H54 (cell line): ENCODE measurements around the gene SLC4A11.
"Not testable (repeated sequence)": the region's sequence is repeated elsewhere in the genome, so short reads cannot be mapped to it uniquely, and the experiment has no call there.

Experiments used
- DNase-seq: peaks from one replicate; pipeline ENCODE4 v3.0.0; 2011; ENCODE audit warnings: low spot score, mixed read lengths; ENCODE audit not compliant: insufficient read length
- FAIRE-seq: peaks from 3 replicates; lab custom pipeline; 2011; peaks lifted over from hg19 to GRCh38; lab: Jason Lieb, UNC
- POLR2A ChIP-seq: IDR thresholded peaks from 2 replicates; pipeline ENCODE4 v1.6.1; 2011; ENCODE audit warnings: low read depth, mild to moderate bottlenecking, low read length

The SLC4A11 gene

GRCh38 chr20:3193806-3194616, 45.0 kb downstream of the SLC4A11 start:
- DNase-seq, result no peak
- TF ChIP-seq POLR2A, result no peak
- no peak for FAIRE-seq

DNA sequence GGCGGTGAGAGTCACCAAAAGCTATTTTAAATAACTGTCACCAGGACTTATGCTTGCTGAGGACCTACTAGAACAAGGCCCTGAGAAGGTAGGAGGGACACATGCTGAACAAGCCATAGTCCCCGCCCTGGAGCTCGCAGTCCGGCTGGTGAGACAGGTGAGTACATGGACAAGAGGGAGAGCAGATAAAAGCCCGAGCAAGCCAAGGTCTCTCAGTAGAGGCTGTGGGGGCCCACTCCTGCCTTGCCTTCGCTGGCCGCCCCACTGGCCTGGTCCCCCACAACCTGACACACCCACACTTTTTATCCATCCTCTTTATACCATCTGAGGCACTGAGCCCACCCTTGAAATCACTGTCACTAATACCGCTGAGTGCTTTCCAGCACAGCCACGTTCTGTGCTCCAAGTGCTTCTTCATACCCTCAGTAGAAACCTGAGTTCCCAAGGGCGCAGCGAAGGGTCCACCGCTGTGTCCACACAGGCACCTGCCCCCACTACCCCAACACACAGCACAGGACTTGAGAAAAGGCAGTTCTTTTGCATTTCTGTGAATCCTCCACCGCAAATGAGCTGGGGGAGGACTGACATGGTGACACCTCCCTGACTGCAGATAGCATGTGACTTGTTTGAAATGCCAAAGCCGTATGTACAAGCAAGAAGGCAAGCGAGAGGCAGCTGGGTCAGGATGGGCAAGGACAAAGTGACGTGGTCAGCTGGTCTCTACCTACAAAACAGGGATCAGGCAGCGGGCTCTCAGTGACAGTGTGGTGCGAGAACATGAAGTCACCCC, 46.6 kb downstream of the SLC4A11 start:
- DNase-seq (no peak), FAIRE-seq (no peak)
- TF ChIP-seq POLR2A, result no peak

GRCh38 chr20:3190681-3191111, 48.3 kb downstream of the SLC4A11 start:
- DNase-seq (no peak), FAIRE-seq (no peak)
- TF ChIP-seq POLR2A, result no peak

DNA sequence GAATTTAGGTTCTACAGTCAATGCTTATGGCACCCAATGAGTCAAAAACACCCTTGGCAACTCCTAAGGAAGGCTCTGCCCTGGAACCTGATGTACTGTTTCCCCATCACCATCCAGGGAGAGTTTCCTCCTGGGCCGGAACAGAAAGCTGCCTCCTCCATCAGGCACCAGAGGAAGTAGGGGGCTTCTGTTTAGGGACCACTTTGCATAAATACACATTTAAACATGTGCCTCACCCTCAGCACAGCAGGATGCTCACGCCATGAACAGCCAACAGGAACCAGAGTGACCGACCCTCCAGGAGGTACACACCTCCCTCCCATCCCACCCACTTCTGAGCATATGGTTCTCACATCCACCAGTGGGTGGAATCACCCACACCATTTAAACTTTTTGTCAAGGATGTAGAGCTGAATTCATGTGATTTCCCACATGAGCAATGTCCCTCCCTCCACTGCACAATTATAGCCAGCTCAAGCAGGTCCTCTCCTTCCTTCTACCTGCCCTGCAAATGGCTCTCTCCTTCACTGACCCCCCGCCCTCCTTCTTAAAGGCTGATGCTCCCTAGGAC, 49.3 kb downstream of the SLC4A11 start:
- no peak for FAIRE-seq
- no peak for TF ChIP-seq POLR2A
- DNase-seq, result no peak

DNA sequence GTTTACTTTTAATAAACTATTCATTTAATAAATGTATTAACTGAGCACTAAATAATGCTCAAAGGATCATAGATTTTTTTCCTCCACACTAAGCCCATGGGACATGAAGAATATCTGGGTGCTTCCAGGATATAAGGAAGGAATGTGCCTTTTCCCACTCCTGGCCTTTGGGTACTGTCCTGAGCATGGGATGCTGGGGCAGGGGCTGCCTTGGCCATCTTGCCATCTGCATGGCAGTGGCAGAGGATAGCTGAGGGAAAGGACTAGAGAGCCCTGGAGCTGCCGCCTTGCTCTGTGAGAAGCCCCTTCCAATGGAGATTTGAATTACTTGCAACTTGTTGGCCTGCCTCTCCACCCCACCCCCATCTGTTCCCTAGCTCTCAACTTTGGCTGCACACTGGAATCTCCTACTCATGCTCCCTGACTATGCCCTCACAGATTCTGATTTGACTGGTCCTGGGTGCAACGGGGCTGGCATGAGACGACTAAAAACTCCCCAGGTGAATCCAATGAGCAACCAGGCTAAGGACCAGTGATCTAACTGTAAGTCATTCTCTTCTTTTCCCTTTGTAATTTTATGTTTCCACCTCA, 50.1 kb downstream of the SLC4A11 start:
- no peak for TF ChIP-seq POLR2A
- FAIRE-seq (no peak), DNase-seq (no peak)

- not testable (repeated sequence) for FAIRE-seq, DNase-seq
Measured at GRCh38 chr20:3187861-3188260, 51.1 kb downstream of the SLC4A11 start.

DNA sequence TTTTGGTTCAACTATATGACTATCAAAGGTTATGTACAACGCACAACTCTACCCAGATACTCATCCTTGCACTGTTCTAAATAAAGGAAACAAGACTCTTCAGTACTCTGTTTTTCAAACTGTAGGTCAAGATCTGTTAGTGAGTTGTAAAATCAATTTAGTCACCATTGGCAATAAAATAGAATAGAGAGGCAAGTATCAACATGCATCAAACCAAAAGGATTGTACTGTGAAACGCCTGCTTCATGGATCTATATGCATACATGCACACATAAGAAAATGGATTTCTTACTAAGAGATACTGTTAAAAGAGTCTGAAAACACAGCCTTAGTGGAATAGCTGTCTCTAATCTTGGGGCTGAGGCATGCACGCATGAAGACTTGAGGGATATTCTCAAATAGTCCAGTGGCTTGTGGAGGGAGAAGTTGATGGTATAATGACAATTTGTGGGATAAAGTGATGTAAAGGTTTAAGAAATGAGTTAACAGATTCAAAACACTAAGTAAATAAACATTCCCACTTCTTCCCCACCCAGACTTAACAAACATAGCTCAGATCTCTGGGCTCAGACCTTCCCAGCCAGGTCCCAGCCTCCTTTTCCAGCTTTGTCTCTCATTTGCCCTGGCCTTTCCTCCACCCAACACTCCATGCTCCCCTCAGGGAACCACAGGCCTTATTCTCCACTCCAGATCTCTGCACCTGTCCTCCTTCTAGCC, 54.9 kb downstream of the SLC4A11 start:
- FAIRE-seq (no peak), DNase-seq (no peak)
- TF ChIP-seq POLR2A, result no peak

GRCh38 chr20:3182429-3182828, 56.6 kb downstream of the SLC4A11 start:
- not testable (repeated sequence) for FAIRE-seq, DNase-seq

DNA sequence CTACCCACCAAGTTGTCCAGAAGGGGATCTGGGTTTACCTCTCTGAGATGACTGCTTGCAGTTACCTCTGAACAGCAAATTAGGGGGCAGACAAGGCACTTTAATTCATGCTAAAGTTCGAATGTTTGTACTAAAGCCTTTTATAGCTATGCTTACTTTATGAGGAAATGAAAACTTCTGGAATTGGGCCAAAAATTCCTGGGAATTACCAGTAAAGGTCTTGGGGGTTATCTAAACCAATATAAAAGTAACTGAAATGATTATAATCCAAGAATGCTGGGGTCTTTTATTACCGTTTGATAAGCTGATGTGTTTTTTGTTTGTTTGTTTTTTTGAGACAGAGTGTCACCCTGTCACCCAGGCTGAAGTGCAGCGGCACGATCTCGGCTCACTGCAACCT, 57.7 kb downstream of the SLC4A11 start:
- FAIRE-seq (no peak), DNase-seq (no peak)
- TF ChIP-seq POLR2A, result no peak

- DNase-seq (no peak), FAIRE-seq (no peak)
- no peak for TF ChIP-seq POLR2A
Measured at GRCh38 chr20:3180319-3180718, 58.7 kb downstream of the SLC4A11 start.

DNA sequence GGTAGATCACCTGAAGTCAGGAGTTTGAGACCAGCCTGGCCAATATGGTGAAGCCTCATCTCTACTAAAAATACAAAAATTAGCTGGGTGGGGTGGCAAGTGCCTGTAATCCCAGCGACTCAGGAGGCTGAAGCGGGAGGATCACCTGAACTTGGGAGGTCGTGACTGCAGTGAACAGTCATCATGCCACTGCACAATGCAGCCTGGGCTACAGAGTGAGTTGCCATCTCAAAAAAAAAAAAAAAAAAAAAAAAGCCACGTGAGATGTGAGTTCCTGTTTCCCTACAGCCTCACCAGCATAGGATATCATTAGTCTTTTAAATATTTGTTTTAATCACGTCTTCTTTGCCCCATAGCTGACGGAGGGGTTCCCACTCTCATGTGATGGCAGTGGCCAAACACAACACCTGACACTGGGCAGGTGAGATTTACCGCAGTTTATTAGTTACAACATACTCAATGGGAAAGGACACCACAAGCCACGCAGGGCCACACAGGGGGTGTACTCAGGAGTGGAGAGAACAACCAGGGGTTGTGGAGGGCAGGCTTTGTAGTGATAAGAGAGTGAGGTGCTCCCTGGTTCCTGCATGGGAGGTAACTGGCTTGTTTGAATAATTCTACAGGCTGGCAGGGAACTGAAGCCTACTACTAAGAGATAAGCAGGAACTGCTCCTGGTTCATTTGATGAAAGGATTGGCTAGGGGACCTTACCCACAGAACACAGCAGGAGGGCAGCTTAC, 61.1 kb downstream of the SLC4A11 start:
- no peak for FAIRE-seq
- no peak for DNase-seq
- TF ChIP-seq POLR2A, result no peak
